Activated T-helper 17 cell treated with anti-CD3 and anti-CD28 coated beads, Interleukin-2, amount 50 U/mL, for 72 hours (primary cell): ENCODE results near the gene VSTM2L. TPM values are rescaled to one million over a fixed set of nuclear protein-coding genes. Genes with fewer than 3 reads are reported as not detected.

Experiments
- ATAC-seq: fragments of 150-1000 bp; cut with Tn5 transposase; replicated peaks from 2 replicates; pipeline ENCODE4 v1.10.0; 2021; ENCODE audit warnings: mild to moderate bottlenecking, moderate library complexity
- H3K27ac Mint-ChIP-seq: one replicate; pipeline ENCODE4 v1.8.0; 2022; ENCODE audit warnings: mixed read lengths
- H3K27me3 Mint-ChIP-seq: one replicate; pipeline ENCODE4 v1.8.0; 2022; ENCODE audit warnings: mixed read lengths
- H3K36me3 Mint-ChIP-seq: one replicate; pipeline ENCODE4 v1.8.0; 2022; ENCODE audit warnings: low read depth, mild to moderate bottlenecking, mixed read lengths
- H3K4me1 Mint-ChIP-seq: one replicate; pipeline ENCODE4 v1.8.0; 2022; ENCODE audit warnings: mixed read lengths
- H3K4me3 Mint-ChIP-seq: one replicate; pipeline ENCODE4 v1.8.0; 2022; ENCODE audit warnings: mild to moderate bottlenecking, mixed read lengths
- H3K9me3 Mint-ChIP-seq: one replicate; pipeline ENCODE4 v1.8.0; 2022; ENCODE audit warnings: mixed read lengths
- total RNA-seq, 2 donors: library from RNA; stranded (reverse); gene quantifications; one replicate each; pipeline ENCODE4 v1.2.3, GENCODE V29; 2022

Gene VSTM2L
- total RNA-seq, 2 donors from 2014 or later = not detected

GRCh38 chr20:37941992-37942391, 39.1 kb downstream of the VSTM2L start:
- H3K27me3 Mint-ChIP-seq = peaks cover 6% of the 10 kb centered on the region
- no peaks in the 10 kb centered on the region for H3K36me3 Mint-ChIP-seq
- no peak for ATAC-seq
- no peaks in the 10 kb centered on the region for H3K9me3 Mint-ChIP-seq
- no peak overlapping the region for H3K27ac Mint-ChIP-seq
- no peaks in the 10 kb centered on the region for H3K4me1 Mint-ChIP-seq
- H3K4me3 Mint-ChIP-seq = no peak overlapping the region

- no peak overlapping the region for H3K4me3 Mint-ChIP-seq
- no peak for ATAC-seq
- no peaks in the 10 kb centered on the region for H3K4me1 Mint-ChIP-seq
- H3K27me3 Mint-ChIP-seq = peaks cover 6% of the 10 kb centered on the region
- H3K9me3 Mint-ChIP-seq = no peaks in the 10 kb centered on the region
- no peak overlapping the region for H3K27ac Mint-ChIP-seq
- H3K36me3 Mint-ChIP-seq = no peaks in the 10 kb centered on the region
These were observed 40.1 kb downstream of the VSTM2L start for GRCh38 chr20:37943033-37943432.

- no peak for ATAC-seq
- H3K27ac Mint-ChIP-seq = no peak overlapping the region
- H3K9me3 Mint-ChIP-seq = no peaks in the 10 kb centered on the region
- no peaks in the 10 kb centered on the region for H3K36me3 Mint-ChIP-seq
- H3K4me3 Mint-ChIP-seq = no peak overlapping the region
- peaks cover 7% of the 10 kb centered on the region for H3K27me3 Mint-ChIP-seq
- H3K4me1 Mint-ChIP-seq = no peaks in the 10 kb centered on the region
These were observed 40.9 kb downstream of the VSTM2L start for GRCh38 chr20:37943501-37944455.

- Mint-ChIP-seq H3K4me1 (no peaks in the 10 kb centered on the region), H3K9me3 (no peaks in the 10 kb centered on the region), H3K27ac (no peak overlapping the region), H3K36me3 (no peaks in the 10 kb centered on the region), H3K4me3 (no peak overlapping the region), H3K27me3 (peaks cover 10% of the 10 kb centered on the region)
- no peak for ATAC-seq
These were observed 41.6 kb downstream of the VSTM2L start for GRCh38 chr20:37944456-37944981.

- no peak for ATAC-seq
- Mint-ChIP-seq H3K36me3 (no peaks in the 10 kb centered on the region), H3K9me3 (no peaks in the 10 kb centered on the region), H3K4me1 (no peaks in the 10 kb centered on the region), H3K4me3 (no peak overlapping the region), H3K27me3 (peaks cover 10% of the 10 kb centered on the region), H3K27ac (no peak overlapping the region)
These were observed 42.2 kb downstream of the VSTM2L start for GRCh38 chr20:37945091-37945547.

- H3K4me3 Mint-ChIP-seq = no peak overlapping the region
- no peaks in the 10 kb centered on the region for H3K4me1 Mint-ChIP-seq
- no peaks in the 10 kb centered on the region for H3K9me3 Mint-ChIP-seq
- H3K27me3 Mint-ChIP-seq = peaks cover 10% of the 10 kb centered on the region
- ATAC-seq = no peak
- H3K36me3 Mint-ChIP-seq = no peaks in the 10 kb centered on the region
- H3K27ac Mint-ChIP-seq = no peak overlapping the region
These were observed 44.0 kb downstream of the VSTM2L start for GRCh38 chr20:37946946-37947345.

GRCh38 chr20:37947943-37948342, 45.0 kb downstream of the VSTM2L start:
- no peaks in the 10 kb centered on the region for H3K4me1 Mint-ChIP-seq

GRCh38 chr20:37948956-37949355, 46.0 kb downstream of the VSTM2L start:
- no peaks in the 10 kb centered on the region for H3K36me3 Mint-ChIP-seq
- no peak overlapping the region for H3K4me3 Mint-ChIP-seq
- H3K9me3 Mint-ChIP-seq = no peaks in the 10 kb centered on the region
- H3K4me1 Mint-ChIP-seq = no peaks in the 10 kb centered on the region
- no peak overlapping the region for H3K27ac Mint-ChIP-seq
- ATAC-seq = no peak
- H3K27me3 Mint-ChIP-seq = peaks cover 10% of the 10 kb centered on the region

More at GRCh38 chr20:37947943-37948342, 45.0 kb downstream of the VSTM2L start:
- H3K9me3 Mint-ChIP-seq = no peaks in the 10 kb centered on the region
- no peak overlapping the region for H3K4me3 Mint-ChIP-seq
- ATAC-seq = no peak
- no peak overlapping the region for H3K27ac Mint-ChIP-seq
- peaks cover 10% of the 10 kb centered on the region for H3K27me3 Mint-ChIP-seq
- H3K36me3 Mint-ChIP-seq = no peaks in the 10 kb centered on the region

- Mint-ChIP-seq H3K4me1 (no peaks in the 10 kb centered on the region), H3K27me3 (no peaks in the 10 kb centered on the region), H3K9me3 (no peaks in the 10 kb centered on the region), H3K4me3 (no peak overlapping the region), H3K27ac (no peak overlapping the region), H3K36me3 (no peaks in the 10 kb centered on the region)
- ATAC-seq = no peak
These were observed 51.3 kb downstream of the VSTM2L start for GRCh38 chr20:37954190-37954589.

- Mint-ChIP-seq H3K27me3 (no peaks in the 10 kb centered on the region), H3K4me1 (no peaks in the 10 kb centered on the region), H3K36me3 (no peaks in the 10 kb centered on the region), H3K9me3 (no peaks in the 10 kb centered on the region), H3K4me3 (no peak overlapping the region), H3K27ac (no peak overlapping the region)
- no peak for ATAC-seq
These were observed 51.7 kb downstream of the VSTM2L start for GRCh38 chr20:37954626-37955025.

GRCh38 chr20:37955511-37955910, 52.6 kb downstream of the VSTM2L start:
- Mint-ChIP-seq H3K9me3 (no peaks in the 10 kb centered on the region), H3K4me1 (no peaks in the 10 kb centered on the region), H3K4me3 (no peak overlapping the region), H3K27ac (no peak overlapping the region), H3K36me3 (no peaks in the 10 kb centered on the region), H3K27me3 (no peaks in the 10 kb centered on the region)
- no peak for ATAC-seq

- Mint-ChIP-seq H3K9me3 (no peaks in the 10 kb centered on the region), H3K27ac (no peak overlapping the region), H3K36me3 (no peaks in the 10 kb centered on the region), H3K4me3 (no peak overlapping the region), H3K4me1 (no peaks in the 10 kb centered on the region), H3K27me3 (no peaks in the 10 kb centered on the region)
- no peak for ATAC-seq
These were observed 53.2 kb downstream of the VSTM2L start for GRCh38 chr20:37956107-37956585.

GRCh38 chr20:37958856-37959520, 56.1 kb downstream of the VSTM2L start:
- Mint-ChIP-seq H3K9me3 (peaks cover 2% of the 10 kb centered on the region), H3K4me1 (no peaks in the 10 kb centered on the region), H3K27ac (no peak overlapping the region), H3K36me3 (no peaks in the 10 kb centered on the region), H3K27me3 (no peaks in the 10 kb centered on the region), H3K4me3 (no peak overlapping the region)
- no peak for ATAC-seq

GRCh38 chr20:37961066-37961465, 58.1 kb downstream of the VSTM2L start:
- Mint-ChIP-seq H3K4me3 (no peak overlapping the region), H3K27me3 (no peaks in the 10 kb centered on the region), H3K4me1 (no peaks in the 10 kb centered on the region), H3K9me3 (peaks cover 11% of the 10 kb centered on the region), H3K27ac (no peak overlapping the region), H3K36me3 (no peaks in the 10 kb centered on the region)
- no peak for ATAC-seq
